GM20000 (cell line): ENCODE data around the gene AKR1B1.

Experiments used
- DNase-seq: peaks from one replicate; pipeline ENCODE4 v3.0.0; 2012; ENCODE audit warnings: low spot score
- CTCF ChIP-seq: IDR thresholded peaks from 2 replicates; pipeline ENCODE4 v1.5.1; 2012; ENCODE audit warnings: mild to moderate bottlenecking, control low read depth; ENCODE audit errors: extremely low read depth, missing control alignments

The AKR1B1 gene

GRCh38 chr7:134452991-134453473 is 5.9 kb downstream of the AKR1B1 start:
- no peak for DNase-seq
- no peak for TF ChIP-seq CTCF

GRCh38 chr7:134452419-134452838 is 6.5 kb downstream of the AKR1B1 start:
- TF ChIP-seq CTCF, result no peak
- no peak for DNase-seq

GRCh38 chr7:134451656-134452055 is 7.2 kb downstream of the AKR1B1 start:
- TF ChIP-seq CTCF, result no peak
- DNase-seq, result no peak

DNA sequence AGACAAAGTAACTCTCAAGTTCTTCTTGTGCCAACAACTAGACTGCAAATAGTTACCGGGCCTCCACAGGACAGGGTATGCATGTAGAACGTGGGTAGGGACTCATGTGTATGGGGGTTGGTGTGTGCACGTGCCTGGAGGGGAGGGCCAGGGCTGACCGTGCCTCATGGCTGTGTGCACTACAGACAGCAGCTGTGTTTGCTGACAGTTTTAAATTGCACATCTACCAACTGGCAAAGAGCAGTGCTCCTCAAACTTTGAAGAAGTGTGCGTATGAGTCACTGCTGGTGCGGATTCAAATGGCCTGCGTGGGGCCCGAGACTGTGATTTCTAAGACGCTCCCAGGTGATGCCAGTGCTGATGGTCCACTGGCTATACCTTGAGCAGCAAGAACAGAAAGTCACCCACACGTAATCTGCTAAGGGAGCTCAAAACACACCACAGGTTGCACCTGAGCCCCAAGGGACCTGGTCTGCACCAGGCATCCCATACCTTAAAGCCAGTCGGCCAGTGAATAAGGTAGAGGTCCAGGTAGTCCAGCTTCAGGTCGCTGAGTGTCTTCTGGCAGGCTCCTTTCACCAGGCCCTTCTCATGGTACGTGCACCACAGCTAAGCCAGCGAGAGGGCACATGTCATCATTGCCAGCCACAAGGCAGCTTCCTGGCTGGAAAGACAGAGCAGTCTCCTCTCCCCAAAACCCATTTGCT is 8.5 kb downstream of the AKR1B1 start:
- TF ChIP-seq CTCF, result no peak
- no peak for DNase-seq

GRCh38 chr7:134449680-134450079 is 9.2 kb downstream of the AKR1B1 start:
- TF ChIP-seq CTCF, result no peak
- no peak for DNase-seq

GRCh38 chr7:134448356-134449229 is 10.3 kb downstream of the AKR1B1 start:
- DNase-seq, result no peak
- no peak for TF ChIP-seq CTCF

- no peak for DNase-seq
- TF ChIP-seq CTCF, result no peak
These were observed 11.5 kb downstream of the AKR1B1 start for GRCh38 chr7:134447383-134447782.
